Ascending aorta (tissue), 2 donors: ENCODE measurements around the gene PRTG. TPM values are rescaled to one million over a fixed set of nuclear protein-coding genes. Genes with fewer than 3 reads are reported as not detected.
A peak's percentile ranks its signal among the peaks of the same experiment; 100 is the strongest.
"Not testable (repeated sequence)": the region's sequence is repeated elsewhere in the genome, so short reads cannot be mapped to it uniquely, and the experiment has no call there.

Experiments
- DNase-seq, 2 donors: peaks; one replicate each; pipeline ENCODE4 v3.0.0-alpha.2; 2019; ENCODE audit warnings: low spot score in 2 of 2
- H3K27ac ChIP-seq, 2 donors: fragments of 200-600 bp; sonication (generic); one replicate each; pipeline ENCODE4 v1.5.1; 2016 to 2017; ENCODE audit warnings: mild to moderate bottlenecking in 1 of 2
- H3K27me3 ChIP-seq: fragments of 200-600 bp; sonication (generic); one replicate; pipeline ENCODE4 v1.5.1; 2017
- H3K36me3 ChIP-seq, 2 donors: fragments of 200-600 bp; sonication (generic); one replicate each; pipeline ENCODE4 v1.5.1; 2016
- H3K4me1 ChIP-seq, 2 donors: fragments of 200-600 bp; sonication (generic); one replicate each; pipeline ENCODE4 v1.5.1; 2016 to 2017; ENCODE audit warnings: mild to moderate bottlenecking in 1 of 2
- H3K4me3 ChIP-seq, 2 donors: fragments of 200-600 bp; sonication (generic); one replicate each; pipeline ENCODE4 v1.5.1; 2016 to 2017; ENCODE audit warnings: mild to moderate bottlenecking in 1 of 2
- H3K9me3 ChIP-seq, 2 donors: fragments of 200-600 bp; sonication (generic); one replicate each; pipeline ENCODE4 v1.5.1; 2016
- intact Hi-C: fragments of 100-400 bp; cut with DNase I; formaldehyde crosslinking; loops from one replicate; pipeline ENCODE4 v1.15.1; 2023
- total RNA-seq: library from RNA; depleted of rRNA; stranded (reverse); fragments of >200 nt; gene quantifications from one replicate; pipeline ENCODE4 v1.1.0, GENCODE V29; 2016
- TF ChIP-seq, protein P1 (sequence below), 3 experiments: fragments of 200-600 bp in 2 of 3; fragments of 450-650 bp in 1 of 3; sonication (generic) in 2 of 3; IDR thresholded peaks; one replicate each; pipeline ENCODE4 v1.5.1; 2016 to 2019; ENCODE audit warnings: antibody characterized with exemption in 3 of 3, mild to moderate bottlenecking in 1 of 3, moderate library complexity in 1 of 3

PRTG gene
- total RNA-seq, 1 donor from 2014 or later, result 0.21 TPM

- Histone ChIP-seq H3K4me1 (no peaks in the 10 kb centered on the region), H3K9me3 (no peaks in the 10 kb centered on the region), H3K27ac (no peak overlapping the region), H3K36me3 (no peaks in the 10 kb centered on the region), H3K4me3 (no peak overlapping the region), H3K27me3 (no peaks in the 10 kb centered on the region)
- TF ChIP-seq, protein P1, sequence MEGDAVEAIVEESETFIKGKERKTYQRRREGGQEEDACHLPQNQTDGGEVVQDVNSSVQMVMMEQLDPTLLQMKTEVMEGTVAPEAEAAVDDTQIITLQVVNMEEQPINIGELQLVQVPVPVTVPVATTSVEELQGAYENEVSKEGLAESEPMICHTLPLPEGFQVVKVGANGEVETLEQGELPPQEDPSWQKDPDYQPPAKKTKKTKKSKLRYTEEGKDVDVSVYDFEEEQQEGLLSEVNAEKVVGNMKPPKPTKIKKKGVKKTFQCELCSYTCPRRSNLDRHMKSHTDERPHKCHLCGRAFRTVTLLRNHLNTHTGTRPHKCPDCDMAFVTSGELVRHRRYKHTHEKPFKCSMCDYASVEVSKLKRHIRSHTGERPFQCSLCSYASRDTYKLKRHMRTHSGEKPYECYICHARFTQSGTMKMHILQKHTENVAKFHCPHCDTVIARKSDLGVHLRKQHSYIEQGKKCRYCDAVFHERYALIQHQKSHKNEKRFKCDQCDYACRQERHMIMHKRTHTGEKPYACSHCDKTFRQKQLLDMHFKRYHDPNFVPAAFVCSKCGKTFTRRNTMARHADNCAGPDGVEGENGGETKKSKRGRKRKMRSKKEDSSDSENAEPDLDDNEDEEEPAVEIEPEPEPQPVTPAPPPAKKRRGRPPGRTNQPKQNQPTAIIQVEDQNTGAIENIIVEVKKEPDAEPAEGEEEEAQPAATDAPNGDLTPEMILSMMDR (IDR thresholded peaks at IDR 0.05), result no peak
- DNase-seq, result no peak
- intact Hi-C loops, result no loop called here
Measured at GRCh38 chr15:55758580-55758986, 15.6 kb upstream of the PRTG start.

DNA sequence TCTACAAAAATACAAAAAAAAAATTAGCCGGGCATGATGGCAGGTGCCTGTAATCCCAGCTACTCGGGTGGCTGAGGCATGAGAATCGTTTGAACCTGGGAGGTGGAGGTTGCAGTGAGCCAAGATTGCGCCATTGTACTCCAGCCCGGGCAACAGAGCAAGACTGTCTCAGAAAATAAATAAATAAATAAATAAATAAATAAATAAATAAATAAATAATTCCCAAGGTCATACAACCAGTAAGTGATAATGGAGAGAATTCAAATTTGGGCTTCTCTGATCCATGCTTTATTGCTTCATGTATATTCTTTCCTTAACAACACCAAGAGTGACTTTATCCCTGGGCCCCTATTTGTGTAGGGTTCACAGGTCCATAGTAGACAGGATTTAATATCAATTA, 10.5 kb upstream of the PRTG start:
- H3K27me3 ChIP-seq, H3K9me3 ChIP-seq, H3K27ac ChIP-seq, H3K4me1 ChIP-seq, intact Hi-C loops, DNase-seq, H3K4me3 ChIP-seq, H3K36me3 ChIP-seq: not testable (repeated sequence)

GRCh38 chr15:55750706-55751105, 7.8 kb upstream of the PRTG start:
- Histone ChIP-seq H3K4me1 (no peaks in the 10 kb centered on the region), H3K4me3 (no peak overlapping the region), H3K27ac (no peak overlapping the region), H3K36me3 (no peaks in the 10 kb centered on the region), H3K9me3 (no peaks in the 10 kb centered on the region), H3K27me3 (no peaks in the 10 kb centered on the region)
- DNase-seq, result no peak
- TF ChIP-seq, protein P1 (IDR thresholded peaks at IDR 0.05), result no peak
- intact Hi-C loops, result no loop called here

GRCh38 chr15:55743729-55744655, 1.0 kb upstream of the PRTG start:
- no peak for DNase-seq
- H3K27me3 ChIP-seq, result no peaks in the 10 kb centered on the region
- H3K36me3 ChIP-seq, result no peaks in the 10 kb centered on the region
- intact Hi-C loops, result no loop called here
- TF ChIP-seq, protein P1 (IDR thresholded peaks at IDR 0.05), result no peak
- no peak overlapping the region for H3K27ac ChIP-seq
- no peaks in the 10 kb centered on the region for H3K4me1 ChIP-seq
- H3K4me3 ChIP-seq, result peak overlapping the region; percentile 80 to 100
- H3K9me3 ChIP-seq, result no peaks in the 10 kb centered on the region

DNA sequence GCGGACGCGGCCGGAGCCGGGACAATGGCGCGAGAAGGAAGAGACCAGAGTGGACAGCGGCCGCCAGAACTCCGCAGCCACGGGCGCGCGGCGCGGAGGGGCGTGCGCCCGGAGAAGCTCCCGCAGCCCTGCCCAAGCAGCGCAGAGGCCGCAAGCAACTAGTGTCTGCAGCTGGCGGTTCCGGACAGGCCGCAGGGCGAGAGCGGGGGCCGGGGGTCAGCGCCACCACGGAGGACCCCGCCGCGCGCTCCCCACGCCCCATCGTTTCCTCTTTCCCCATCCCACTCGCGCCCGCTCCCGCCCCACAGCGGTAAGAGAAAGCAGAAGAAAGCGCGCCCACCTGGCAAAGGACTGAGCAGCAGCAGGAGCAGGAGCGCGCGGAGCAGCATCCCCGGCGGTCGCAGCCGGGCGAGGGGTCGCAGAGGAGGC, 440 bp downstream of the PRTG start:
- no peaks in the 10 kb centered on the region for H3K4me1 ChIP-seq
- peak overlapping the region; percentile 49 to 72 for H3K27ac ChIP-seq
- TF ChIP-seq, protein P1 (IDR thresholded peaks at IDR 0.05), result no peak
- no peaks in the 10 kb centered on the region for H3K27me3 ChIP-seq
- no peak for DNase-seq
- intact Hi-C loops, result no loop called here
- H3K9me3 ChIP-seq, result no peaks in the 10 kb centered on the region
- H3K4me3 ChIP-seq, result peak overlapping the region; percentile 80 to 100
- no peaks in the 10 kb centered on the region for H3K36me3 ChIP-seq

GRCh38 chr15:55741833-55742497, 987 bp downstream of the PRTG start:
- Histone ChIP-seq H3K27me3 (no peaks in the 10 kb centered on the region), H3K27ac (peak overlapping the region in 1 of 2 donors; percentile 72), H3K36me3 (no peaks in the 10 kb centered on the region), H3K9me3 (no peaks in the 10 kb centered on the region), H3K4me3 (peak overlapping the region; percentile 80 to 100), H3K4me1 (no peaks in the 10 kb centered on the region)
- DNase-seq, result no peak
- TF ChIP-seq, protein P1 (IDR thresholded peaks at IDR 0.05), result no peak
- intact Hi-C loops, result no loop called here
